Measurements from ENCODE around the gene TTC21B. TPM values are rescaled to one million over a fixed set of nuclear protein-coding genes. Genes with fewer than 3 reads are reported as not detected.
A peak's percentile ranks its signal among the peaks of the same experiment; 100 is the strongest.
"Not testable (repeated sequence)": the region's sequence is repeated elsewhere in the genome, so short reads cannot be mapped to it uniquely, and the experiment has no call there.

Gene TTC21B
- 22.5 TPM for polyA plus RNA-seq (2013)

- 1% methylated on average over 45 of the region's 55 CpGs for WGBS (ENCODE audit: insufficient coverage)
- Histone ChIP-seq H3K4me1 (ENCODE audit: control extremely low read depth in 1 of 4, control insufficient read depth in 4 of 4, insufficient read depth in 4 of 4, low read length in 3 of 4) (peaks cover 7 to 26% (median 11%) of the 10 kb centered on the region in 4 experiments), H3K27ac (ENCODE audit: insufficient read depth in 1 of 2, low read depth in 1 of 2, low read length in 2 of 2, poor library complexity in 1 of 2, severe bottlenecking in 2 of 2) (peak within 1 kb of the TSS; percentile 64 to 86), H3K9me3 (ENCODE audit: control extremely low read depth in 1 of 5, control insufficient read depth in 4 of 5, insufficient read depth in 2 of 5, low read depth in 1 of 5, low read length in 4 of 5) (no peaks in the 10 kb centered on the region), H3K36me3 (ENCODE audit: control insufficient read depth in 4 of 4, insufficient read depth in 4 of 4, low read length in 3 of 4) (peaks cover 0 to 10% (median 2%) of the 10 kb centered on the region in 4 experiments), H3K27me3 (replicated peaks in 2 of 5; ENCODE audit: control insufficient read depth in 4 of 5, insufficient read depth in 5 of 5, low read length in 4 of 5) (no peaks in the 10 kb centered on the region), H3K4me3 (ENCODE audit: control insufficient read depth in 1 of 7, extremely low read depth in 1 of 7, insufficient read depth in 4 of 7, low read depth in 2 of 7, low read length in 6 of 7) (peak within 1 kb of the TSS; percentile 53 to 96 (median 82))
- CTCF ChIA-PET, result interaction anchor here (0.6 to 1.8 kb wide), 8 partner anchors 12 to 1338 kb away, joined by 3 to 13 read pairs (median 4); partner anchors contain the start of gene SCN1A
- DNase-seq, result peak; percentile 97 to 98 (median 98)
- POLR2A ChIA-PET, result no interaction called here
Observed at GRCh38 chr2:165953655-165954606, at the start of gene TTC21B. TSS of gene TTC21B (minus strand) at chr2:165953776. CDS start at chr2:165953705, 71 bp downstream.

GRCh38 chr2:166000401-166000800 lies 46.8 kb upstream of the TTC21B start:
- DNase-seq, result no peak
- ChIA-PET POLR2A (no interaction called here), CTCF (no interaction called here)
- 100% methylated on average over 2 of the region's 2 CpGs for WGBS (ENCODE audit: insufficient coverage)
- Histone ChIP-seq H3K27me3 (replicated peaks in 2 of 5; ENCODE audit: control insufficient read depth in 4 of 5, insufficient read depth in 5 of 5, low read length in 4 of 5) (no peaks in the 10 kb centered on the region), H3K27ac (ENCODE audit: insufficient read depth in 1 of 2, low read depth in 1 of 2, low read length in 2 of 2, poor library complexity in 1 of 2, severe bottlenecking in 2 of 2) (no peak overlapping the region), H3K9me3 (ENCODE audit: control extremely low read depth in 1 of 5, control insufficient read depth in 4 of 5, insufficient read depth in 2 of 5, low read depth in 1 of 5, low read length in 4 of 5) (no peaks in the 10 kb centered on the region), H3K4me1 (ENCODE audit: control extremely low read depth in 1 of 4, control insufficient read depth in 4 of 4, insufficient read depth in 4 of 4, low read length in 3 of 4) (no peaks in the 10 kb centered on the region), H3K4me3 (ENCODE audit: control insufficient read depth in 1 of 7, extremely low read depth in 1 of 7, insufficient read depth in 4 of 7, low read depth in 2 of 7, low read length in 6 of 7) (no peak overlapping the region), H3K36me3 (ENCODE audit: control insufficient read depth in 4 of 4, insufficient read depth in 4 of 4, low read length in 3 of 4) (no peaks in the 10 kb centered on the region)

- H3K27me3 ChIP-seq (replicated peaks in 2 of 5; ENCODE audit: control insufficient read depth in 4 of 5, insufficient read depth in 5 of 5, low read length in 4 of 5), result no peaks in the 10 kb centered on the region
- H3K4me3 ChIP-seq (ENCODE audit: control insufficient read depth in 1 of 7, extremely low read depth in 1 of 7, insufficient read depth in 4 of 7, low read depth in 2 of 7, low read length in 6 of 7), result no peak overlapping the region
- no peak overlapping the region for H3K27ac ChIP-seq (ENCODE audit: insufficient read depth in 1 of 2, low read depth in 1 of 2, low read length in 2 of 2, poor library complexity in 1 of 2, severe bottlenecking in 2 of 2)
- H3K9me3 ChIP-seq (ENCODE audit: control extremely low read depth in 1 of 5, control insufficient read depth in 4 of 5, insufficient read depth in 2 of 5, low read depth in 1 of 5, low read length in 4 of 5), result peaks cover 0 to 2% (median 0%) of the 10 kb centered on the region in 5 experiments
- no peak for DNase-seq
- H3K36me3 ChIP-seq (ENCODE audit: control insufficient read depth in 4 of 4, insufficient read depth in 4 of 4, low read length in 3 of 4), result no peaks in the 10 kb centered on the region
- CTCF ChIA-PET, result no interaction called here
- H3K4me1 ChIP-seq (ENCODE audit: control extremely low read depth in 1 of 4, control insufficient read depth in 4 of 4, insufficient read depth in 4 of 4, low read length in 3 of 4), result no peaks in the 10 kb centered on the region
- POLR2A ChIA-PET, result no interaction called here
Observed at GRCh38 chr2:165990846-165991245, 37.3 kb upstream of the TTC21B start.

- Histone ChIP-seq H3K9me3 (ENCODE audit: control extremely low read depth in 1 of 5, control insufficient read depth in 4 of 5, insufficient read depth in 2 of 5, low read depth in 1 of 5, low read length in 4 of 5) (peaks cover 0 to 2% (median 0%) of the 10 kb centered on the region in 5 experiments), H3K27ac (ENCODE audit: insufficient read depth in 1 of 2, low read depth in 1 of 2, low read length in 2 of 2, poor library complexity in 1 of 2, severe bottlenecking in 2 of 2) (no peak overlapping the region), H3K36me3 (ENCODE audit: control insufficient read depth in 4 of 4, insufficient read depth in 4 of 4, low read length in 3 of 4) (no peaks in the 10 kb centered on the region), H3K27me3 (replicated peaks in 2 of 5; ENCODE audit: control insufficient read depth in 4 of 5, insufficient read depth in 5 of 5, low read length in 4 of 5) (no peaks in the 10 kb centered on the region), H3K4me3 (ENCODE audit: control insufficient read depth in 1 of 7, extremely low read depth in 1 of 7, insufficient read depth in 4 of 7, low read depth in 2 of 7, low read length in 6 of 7) (no peak overlapping the region), H3K4me1 (ENCODE audit: control extremely low read depth in 1 of 4, control insufficient read depth in 4 of 4, insufficient read depth in 4 of 4, low read length in 3 of 4) (no peaks in the 10 kb centered on the region)
- ChIA-PET POLR2A (no interaction called here), CTCF (no interaction called here)
- no peak for DNase-seq
- no CpG with 5 or more reads among the region's 1 CpG for WGBS (ENCODE audit: insufficient coverage)
Observed at GRCh38 chr2:165989851-165990250, 36.3 kb upstream of the TTC21B start.

GRCh38 chr2:165985120-165985519 lies 31.5 kb upstream of the TTC21B start:
- H3K4me3 ChIP-seq (ENCODE audit: control insufficient read depth in 1 of 7, extremely low read depth in 1 of 7, insufficient read depth in 4 of 7, low read depth in 2 of 7, low read length in 6 of 7), result no peak overlapping the region
- ChIA-PET CTCF (no interaction called here), POLR2A (no interaction called here)
- H3K27me3 ChIP-seq (replicated peaks in 2 of 5; ENCODE audit: control insufficient read depth in 4 of 5, insufficient read depth in 5 of 5, low read length in 4 of 5), result no peaks in the 10 kb centered on the region
- no peak for DNase-seq
- no peak overlapping the region for H3K27ac ChIP-seq (ENCODE audit: insufficient read depth in 1 of 2, low read depth in 1 of 2, low read length in 2 of 2, poor library complexity in 1 of 2, severe bottlenecking in 2 of 2)
- no peaks in the 10 kb centered on the region for H3K4me1 ChIP-seq (ENCODE audit: control extremely low read depth in 1 of 4, control insufficient read depth in 4 of 4, insufficient read depth in 4 of 4, low read length in 3 of 4)
- no peaks in the 10 kb centered on the region for H3K36me3 ChIP-seq (ENCODE audit: control insufficient read depth in 4 of 4, insufficient read depth in 4 of 4, low read length in 3 of 4)
- peaks cover 0 to 2% (median 0%) of the 10 kb centered on the region in 5 experiments for H3K9me3 ChIP-seq (ENCODE audit: control extremely low read depth in 1 of 5, control insufficient read depth in 4 of 5, insufficient read depth in 2 of 5, low read depth in 1 of 5, low read length in 4 of 5)

- H3K27me3 ChIP-seq (replicated peaks in 2 of 5; ENCODE audit: control insufficient read depth in 4 of 5, insufficient read depth in 5 of 5, low read length in 4 of 5); CTCF ChIA-PET; DNase-seq; H3K4me3 ChIP-seq (ENCODE audit: control insufficient read depth in 1 of 7, extremely low read depth in 1 of 7, insufficient read depth in 4 of 7, low read depth in 2 of 7, low read length in 6 of 7); POLR2A ChIA-PET; H3K9me3 ChIP-seq (ENCODE audit: control extremely low read depth in 1 of 5, control insufficient read depth in 4 of 5, insufficient read depth in 2 of 5, low read depth in 1 of 5, low read length in 4 of 5); H3K4me1 ChIP-seq (ENCODE audit: control extremely low read depth in 1 of 4, control insufficient read depth in 4 of 4, insufficient read depth in 4 of 4, low read length in 3 of 4); H3K36me3 ChIP-seq (ENCODE audit: control insufficient read depth in 4 of 4, insufficient read depth in 4 of 4, low read length in 3 of 4); H3K27ac ChIP-seq (ENCODE audit: insufficient read depth in 1 of 2, low read depth in 1 of 2, low read length in 2 of 2, poor library complexity in 1 of 2, severe bottlenecking in 2 of 2): not testable (repeated sequence)
Observed at GRCh38 chr2:165972161-165972560, 18.6 kb upstream of the TTC21B start.

GRCh38 chr2:165970663-165971062 lies 17.1 kb upstream of the TTC21B start:
- CTCF ChIA-PET, result no interaction called here
- Histone ChIP-seq H3K36me3 (ENCODE audit: control insufficient read depth in 4 of 4, insufficient read depth in 4 of 4, low read length in 3 of 4) (no peaks in the 10 kb centered on the region), H3K4me1 (ENCODE audit: control extremely low read depth in 1 of 4, control insufficient read depth in 4 of 4, insufficient read depth in 4 of 4, low read length in 3 of 4) (no peaks in the 10 kb centered on the region), H3K4me3 (ENCODE audit: control insufficient read depth in 1 of 7, extremely low read depth in 1 of 7, insufficient read depth in 4 of 7, low read depth in 2 of 7, low read length in 6 of 7) (no peak overlapping the region), H3K27me3 (replicated peaks in 2 of 5; ENCODE audit: control insufficient read depth in 4 of 5, insufficient read depth in 5 of 5, low read length in 4 of 5) (no peaks in the 10 kb centered on the region), H3K9me3 (ENCODE audit: control extremely low read depth in 1 of 5, control insufficient read depth in 4 of 5, insufficient read depth in 2 of 5, low read depth in 1 of 5, low read length in 4 of 5) (no peaks in the 10 kb centered on the region), H3K27ac (ENCODE audit: insufficient read depth in 1 of 2, low read depth in 1 of 2, low read length in 2 of 2, poor library complexity in 1 of 2, severe bottlenecking in 2 of 2) (no peak overlapping the region)
- WGBS (ENCODE audit: insufficient coverage), result no CpG with 5 or more reads among the region's 1 CpG
- POLR2A ChIA-PET, result no interaction called here
- DNase-seq, result no peak
